Measurements from ENCODE around the gene KLK10.
"Not testable (repeated sequence)": the region's sequence is repeated elsewhere in the genome, so short reads cannot be mapped to it uniquely, and the experiment has no call there.

Gene KLK10

DNA sequence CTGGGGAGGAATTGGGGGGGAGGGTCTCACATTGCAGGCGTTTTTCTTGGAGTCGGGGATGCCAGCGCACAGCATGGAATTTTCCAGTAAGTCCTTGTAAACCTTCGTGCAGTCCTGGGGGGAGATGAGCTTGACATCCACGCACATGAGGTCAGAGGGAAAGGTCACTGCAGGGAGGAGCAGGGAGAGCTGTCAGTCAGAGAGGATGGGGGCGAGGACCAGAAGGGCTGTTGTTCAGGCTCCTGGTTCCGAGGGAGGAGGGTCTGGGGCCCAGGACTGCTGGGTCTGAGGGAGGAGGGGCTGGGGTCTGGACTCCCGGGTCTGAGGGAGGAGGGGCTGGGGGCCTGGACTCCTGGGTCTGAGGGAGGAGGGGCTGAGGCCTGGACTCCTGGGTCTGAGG is 39.8 kb downstream of the KLK10 start:
- no peak for FAIRE-seq
- no peak for DNase-seq (ENCODE audit: insufficient read length, low spot score)
- no peak for TF ChIP-seq CTCF (IDR thresholded peaks at IDR 0.05; ENCODE audit: insufficient read depth, missing control alignments)

GRCh38 chr19:50978772-50979390 is 40.6 kb downstream of the KLK10 start:
- TF ChIP-seq CTCF (IDR thresholded peaks at IDR 0.05; ENCODE audit: insufficient read depth, missing control alignments) = no peak
- no peak for FAIRE-seq
- DNase-seq (ENCODE audit: insufficient read length, low spot score) = no peak

DNA sequence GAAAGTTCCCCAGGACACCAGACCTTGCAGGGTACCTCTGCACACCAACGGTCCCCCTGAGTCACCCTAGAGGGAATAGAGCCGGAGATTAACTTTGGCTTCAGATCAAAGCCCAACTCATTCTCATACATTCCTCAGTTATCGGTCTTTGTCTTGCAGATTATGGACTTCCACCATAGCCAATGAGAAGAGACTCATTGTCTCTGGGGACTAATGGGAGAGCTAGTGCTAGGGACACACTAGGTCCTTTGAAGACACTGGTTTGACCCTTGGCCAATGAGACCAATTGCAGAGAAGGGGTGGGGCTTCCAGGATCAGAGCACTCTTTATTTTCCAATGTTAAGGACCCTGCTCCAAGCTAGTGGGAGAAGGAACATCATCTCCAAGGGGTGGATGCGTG is 41.9 kb downstream of the KLK10 start:
- DNase-seq (ENCODE audit: insufficient read length, low spot score) = no peak
- FAIRE-seq = no peak
- TF ChIP-seq CTCF (IDR thresholded peaks at IDR 0.05; ENCODE audit: insufficient read depth, missing control alignments) = no peak

DNA sequence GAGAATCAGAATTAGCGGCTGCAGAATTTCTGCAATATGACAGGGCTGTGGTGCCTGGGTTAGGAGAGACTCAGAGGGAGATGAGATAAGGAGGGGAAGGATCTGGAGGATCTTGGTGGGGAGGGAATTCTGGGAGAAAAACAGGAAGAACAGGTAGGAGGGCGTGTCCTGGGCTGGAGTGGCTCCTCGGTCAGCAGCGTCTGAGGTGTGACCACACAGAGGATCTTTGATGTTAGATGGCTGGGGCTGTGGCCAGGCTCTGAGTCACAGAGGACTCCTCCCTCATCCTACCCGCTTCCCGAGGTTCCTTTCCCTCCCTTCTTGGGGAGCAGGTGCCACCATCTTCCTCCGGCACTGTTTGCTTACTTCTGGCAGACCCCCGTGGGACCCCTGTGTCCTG is 43.7 kb downstream of the KLK10 start:
- DNase-seq (ENCODE audit: insufficient read length, low spot score) = no peak
- FAIRE-seq = no peak
- TF ChIP-seq CTCF (IDR thresholded peaks at IDR 0.05; ENCODE audit: insufficient read depth, missing control alignments) = no peak

GRCh38 chr19:50974702-50975556 is 44.6 kb downstream of the KLK10 start:
- no peak for TF ChIP-seq CTCF (IDR thresholded peaks at IDR 0.05; ENCODE audit: insufficient read depth, missing control alignments)

DNA sequence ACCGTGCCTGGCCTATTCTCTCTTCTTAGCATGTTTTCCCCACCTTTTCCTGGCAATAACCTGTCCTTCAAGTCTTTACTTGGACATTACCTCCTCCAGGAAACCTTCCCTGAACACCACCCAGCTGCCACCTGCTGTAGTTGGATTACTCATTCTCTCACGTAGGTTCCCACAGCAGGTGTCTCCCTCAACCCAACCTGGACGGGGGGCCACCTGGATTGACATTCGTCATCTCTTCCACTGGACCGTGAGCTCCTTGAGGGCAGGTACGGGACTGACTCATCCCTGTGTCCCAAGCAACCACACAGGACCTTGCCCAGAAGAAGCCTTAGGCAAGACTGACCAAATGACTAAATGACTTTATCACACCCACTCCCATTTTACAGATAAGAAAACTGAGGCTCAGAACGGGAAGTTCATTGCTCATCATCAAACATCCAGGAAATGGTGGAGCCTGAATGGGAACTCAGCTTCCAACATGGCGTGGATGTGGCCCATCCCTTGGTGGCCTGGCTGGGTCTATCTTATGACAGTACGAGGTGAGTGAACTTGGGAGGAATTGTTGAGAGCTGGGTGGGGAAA is 46.6 kb downstream of the KLK10 start:
- no peak for TF ChIP-seq CTCF (IDR thresholded peaks at IDR 0.05; ENCODE audit: insufficient read depth, missing control alignments)
- DNase-seq (ENCODE audit: insufficient read length, low spot score) = no peak
- no peak for FAIRE-seq

More at GRCh38 chr19:50974702-50975556, 44.6 kb downstream of the KLK10 start:
- DNase-seq (ENCODE audit: insufficient read length, low spot score) (no peak), FAIRE-seq (no peak)

GRCh38 chr19:50969810-50970209 is 49.7 kb downstream of the KLK10 start:
- FAIRE-seq; DNase-seq (ENCODE audit: insufficient read length, low spot score): not testable (repeated sequence)
